CD14-positive monocyte (primary cell): ENCODE measurements around the gene NKD2. TPM values are rescaled to one million over a fixed set of nuclear protein-coding genes. Genes with fewer than 3 reads are reported as not detected.

Experiments
- DNase-seq, 3 donors: peaks; one replicate each; pipeline ENCODE4 v3.0.0-alpha.2; 2011 to 2022
- H2AFZ ChIP-seq: 2 replicates; pipeline ENCODE4 v1.6.0; 2012; ENCODE audit warnings: mild to moderate bottlenecking, low read depth, low read length, inconsistent platforms; ENCODE audit not compliant: insufficient read depth, poor library complexity, severe bottlenecking
- H3K27ac ChIP-seq, 2 donors: 1 replicate in 1 of 2; 2 replicates in 1 of 2; pipeline ENCODE4 v1.5.1; 2012 to 2013; ENCODE audit warnings: low read length in 2 of 2, control low read depth in 1 of 2, inconsistent platforms in 1 of 2, low read depth in 1 of 2, mild to moderate bottlenecking in 1 of 2
- H3K27me3 ChIP-seq, 2 donors: one replicate each; pipeline versions ENCODE4 v1.6.0 to v1.6.1; 2011 to 2013; ENCODE audit warnings: low read length in 2 of 2; ENCODE audit not compliant: control insufficient read depth in 2 of 2, insufficient read depth in 2 of 2
- H3K36me3 ChIP-seq, 2 donors: replicated peaks in 1 of 2; 1 replicate in 1 of 2; 2 replicates in 1 of 2; pipeline versions ENCODE4 v1.5.1 to v1.6.1; 2012 to 2013; ENCODE audit warnings: low read length in 2 of 2, control low read depth in 1 of 2, inconsistent platforms in 1 of 2, mild to moderate bottlenecking in 1 of 2; ENCODE audit not compliant: insufficient read depth in 2 of 2, control insufficient read depth in 1 of 2
- H3K4me1 ChIP-seq, 2 donors: 1 replicate in 1 of 2; 2 replicates in 1 of 2; pipeline versions ENCODE4 v1.5.1 to v1.6.1; 2012 to 2013; ENCODE audit warnings: low read length in 2 of 2, control low read depth in 1 of 2, inconsistent platforms in 1 of 2, mild to moderate bottlenecking in 1 of 2, moderate library complexity in 1 of 2; ENCODE audit not compliant: insufficient read depth in 2 of 2, control insufficient read depth in 1 of 2
- H3K4me2 ChIP-seq: replicated peaks from 2 replicates; pipeline ENCODE3; 2012; ENCODE audit warnings: low read length, moderate library complexity, mild to moderate bottlenecking; ENCODE audit not compliant: poor library complexity, severe bottlenecking; ENCODE audit errors: extremely low read depth
- H3K4me3 ChIP-seq, 3 experiments: fragments of 200-600 bp in 1 of 3; sonication (generic) in 1 of 3; replicated peaks in 1 of 3; 1 replicate in 2 of 3; 2 replicates in 1 of 3; pipeline ENCODE4 v1.5.1; 2011 to 2013; ENCODE audit warnings: low read length in 3 of 3, mild to moderate bottlenecking in 3 of 3, control low read depth in 2 of 3, low read depth in 2 of 3, inconsistent platforms in 1 of 3, moderate library complexity in 1 of 3
- H3K79me2 ChIP-seq: 2 replicates; pipeline ENCODE4 v1.6.0; 2012; ENCODE audit warnings: mild to moderate bottlenecking, control low read depth, inconsistent platforms, low read length, moderate library complexity; ENCODE audit not compliant: insufficient read depth
- H3K9ac ChIP-seq: 2 replicates; pipeline ENCODE4 v1.6.0; 2017; ENCODE audit warnings: low read length, mild to moderate bottlenecking; ENCODE audit not compliant: insufficient read depth, poor library complexity, severe bottlenecking
- H3K9me3 ChIP-seq, 2 donors: replicated peaks in 1 of 2; 1 replicate in 1 of 2; 2 replicates in 1 of 2; pipeline versions ENCODE4 v1.5.1 to v1.6.1; 2012 to 2013; ENCODE audit warnings: low read length in 2 of 2, control low read depth in 1 of 2; ENCODE audit not compliant: control insufficient read depth in 1 of 2, insufficient read depth in 1 of 2
- H4K20me1 ChIP-seq: 2 replicates; pipeline ENCODE4 v1.6.0; 2012; ENCODE audit warnings: mild to moderate bottlenecking, low read length, control low read depth, moderate library complexity; ENCODE audit not compliant: insufficient read depth
- H3K27ac Mint-ChIP-seq, 7 donors: one replicate each; pipeline ENCODE4 v1.8.0; 2020; ENCODE audit warnings: mild to moderate bottlenecking in 7 of 7, mixed read lengths in 7 of 7, moderate library complexity in 6 of 7, inconsistent platforms in 2 of 7
- H3K27me3 Mint-ChIP-seq, 3 donors: one replicate each; pipeline ENCODE4 v1.8.0; 2021 to 2022; ENCODE audit warnings: low read depth in 3 of 3, mild to moderate bottlenecking in 3 of 3, mixed read lengths in 3 of 3, moderate library complexity in 3 of 3, inconsistent platforms in 1 of 3
- H3K36me3 Mint-ChIP-seq, 2 donors: one replicate each; pipeline ENCODE4 v1.8.0; 2020; ENCODE audit warnings: mixed read lengths in 2 of 2, inconsistent platforms in 1 of 2, mild to moderate bottlenecking in 1 of 2
- H3K4me1 Mint-ChIP-seq: one replicate; pipeline ENCODE4 v1.8.0; 2020; ENCODE audit warnings: mild to moderate bottlenecking, mixed read lengths
- H3K4me3 Mint-ChIP-seq, 2 donors: one replicate each; pipeline ENCODE4 v1.8.0; 2020; ENCODE audit warnings: mild to moderate bottlenecking in 2 of 2, mixed read lengths in 2 of 2, moderate library complexity in 1 of 2
- H3K9me3 Mint-ChIP-seq, 7 donors: one replicate each; pipeline ENCODE4 v1.8.0; 2020 to 2022; ENCODE audit warnings: mixed read lengths in 7 of 7, mild to moderate bottlenecking in 6 of 7, moderate library complexity in 6 of 7, inconsistent platforms in 2 of 7
- CTCF ChIP-seq: fragments of 200-600 bp; IDR thresholded peaks from one replicate; pipeline ENCODE4 v1.8.0; 2022; ENCODE audit warnings: antibody characterized with exemption, mild to moderate bottlenecking
- WGBS: methylation state at CpG from one replicate; pipeline ENCODE4 v1.1.5; 2013; ENCODE audit warnings: missing lambda C conversion rate; ENCODE audit not compliant: insufficient coverage; 5-methylcytosine and 5-hydroxymethylcytosine counted together
- intact Hi-C, 2 donors: fragments of 100-400 bp; cut with micrococcal nuclease; formaldehyde crosslinking; loops; one replicate each; pipeline versions ENCODE4 v1.15.0 to v1.15.1; 2023
- polyA plus RNA-seq, 3 donors: library from polyadenylated mRNA; depleted of rRNA in 1 of 3; unstranded in 2 of 3; stranded (reverse) in 1 of 3; fragments of 300-500 nt in 2 of 3; fragments of >200 nt in 1 of 3; fragmentation: Illumina TruSeq in 2 of 3; gene quantifications; 1 replicate in 2 of 3; 2 replicates in 1 of 3; pipeline ENCODE4 v1.2.3, GENCODE V29; 2012 to 2021

NKD2 gene
- polyA plus RNA-seq, 3 donors, result not detected

- WGBS, result 2% methylated on average over 80 of the region's 88 CpGs
- Histone ChIP-seq H4K20me1 (no peaks in the 10 kb centered on the region), H3K27ac (no peak overlapping the region), H3K4me2 (peak overlapping the region; percentile 61), H2AFZ (peak overlapping the region; percentile 35), H3K9me3 (no peaks in the 10 kb centered on the region), H3K4me1 (peaks cover 0 to 4% of the 10 kb centered on the region in 2 donors), H3K27me3 (peaks cover 13 to 57% of the 10 kb centered on the region in 2 donors), H3K4me3 (peak overlapping the region in 2 of 3 experiments; percentile 12 to 54), H3K9ac (no peak overlapping the region), H3K36me3 (no peaks in the 10 kb centered on the region), H3K79me2 (no peaks in the 10 kb centered on the region)
- intact Hi-C loops, result no loop called here
- no peak overlapping the region for H3K27ac Mint-ChIP-seq
- DNase-seq, result peak in 2 of 3 donors; percentile 18 to 34
- H3K9me3 Mint-ChIP-seq, result peaks cover 0 to 13% (median 4%) of the 10 kb centered on the region in 7 donors
- H3K4me3 Mint-ChIP-seq, result peak overlapping the region; percentile 50 to 83
- no peaks in the 10 kb centered on the region for H3K36me3 Mint-ChIP-seq
- peaks cover 47 to 71% (median 55%) of the 10 kb centered on the region in 3 donors for H3K27me3 Mint-ChIP-seq
- peaks cover 2% of the 10 kb centered on the region for H3K4me1 Mint-ChIP-seq
- TF ChIP-seq CTCF, result peak; percentile 43
Observed at GRCh38 chr5:1004461-1005248, 3.9 kb upstream of the NKD2 start.

GRCh38 chr5:1005249-1005851 lies 3.3 kb upstream of the NKD2 start:
- Mint-ChIP-seq H3K27ac (no peak overlapping the region), H3K4me1 (peaks cover 2% of the 10 kb centered on the region), H3K4me3 (peak overlapping the region in 1 of 2 donors; percentile 68), H3K9me3 (peaks cover 0 to 17% (median 4%) of the 10 kb centered on the region in 7 donors), H3K36me3 (no peaks in the 10 kb centered on the region), H3K27me3 (peaks cover 54 to 78% (median 62%) of the 10 kb centered on the region in 3 donors)
- H3K27me3 ChIP-seq, result peaks cover 13 to 64% of the 10 kb centered on the region in 2 donors
- DNase-seq, result no peak
- H2AFZ ChIP-seq, result no peak overlapping the region
- no peak for TF ChIP-seq CTCF
- peaks cover 0 to 4% of the 10 kb centered on the region in 2 donors for H3K4me1 ChIP-seq
- no peak overlapping the region for H3K27ac ChIP-seq
- H3K9ac ChIP-seq, result no peak overlapping the region
- no peaks in the 10 kb centered on the region for H3K36me3 ChIP-seq
- WGBS, result 44% methylated on average over 42 of the region's 47 CpGs
- intact Hi-C loops, result no loop called here
- H3K79me2 ChIP-seq, result no peaks in the 10 kb centered on the region
- peak overlapping the region; percentile 61 for H3K4me2 ChIP-seq
- H4K20me1 ChIP-seq, result no peaks in the 10 kb centered on the region
- peak overlapping the region in 2 of 3 experiments; percentile 12 to 54 for H3K4me3 ChIP-seq
- H3K9me3 ChIP-seq, result no peaks in the 10 kb centered on the region
